ENCODE results near the gene HTR2A. TPM values are rescaled to one million over a fixed set of nuclear protein-coding genes. Genes with fewer than 3 reads are reported as not detected.

HTR2A gene
- total RNA-seq, 1 experiment from 2014 or later = not detected

- TSS peak; percentile 93 for BruUV-seq (replicated peaks)
- ChIA-PET POLR2A (no interaction called here), CTCF (no interaction called here)
- no peaks in the 10 kb centered on the region for H3K36me3 ChIP-seq (ENCODE audit: control insufficient read depth, insufficient read depth, low read length)
- peak overlapping the region; percentile 94 for H3K27ac Mint-ChIP-seq (ENCODE audit: unreplicated experiment)
- peaks cover 16% of the 10 kb centered on the region for H3K36me3 Mint-ChIP-seq (ENCODE audit: insufficient read depth, unreplicated experiment)
- peak overlapping the region; percentile 85 for H3K4me3 Mint-ChIP-seq (ENCODE audit: unreplicated experiment)
- H3K9me3 Mint-ChIP-seq (ENCODE audit: unreplicated experiment) = no peaks in the 10 kb centered on the region
- no peaks in the 10 kb centered on the region for H3K27me3 Mint-ChIP-seq (ENCODE audit: insufficient read depth, unreplicated experiment)
- no peaks in the 10 kb centered on the region for H3K27me3 ChIP-seq (replicated peaks; ENCODE audit: control insufficient read depth, insufficient read depth, low read length)
- peaks cover 12% of the 10 kb centered on the region for H3K4me1 ChIP-seq
- H3K4me3 ChIP-seq (ENCODE audit: low read depth, low read length) = peak overlapping the region; percentile 91
- no peak for TF ChIP-seq CTCF (IDR thresholded peaks at IDR 0.05; ENCODE audit: insufficient read depth in 1 of 2, low read depth in 1 of 2, low read length in 1 of 2, severe bottlenecking in 1 of 2, unreplicated experiment in 1 of 2)
- H3K4me1 Mint-ChIP-seq (ENCODE audit: low read depth, unreplicated experiment) = peaks cover 8% of the 10 kb centered on the region
- H3K9me3 ChIP-seq = no peaks in the 10 kb centered on the region
- intact Hi-C loops (cut with micrococcal nuclease; ENCODE audit: unreplicated experiment) = loop anchor here (1.0 kb wide), 1 partner anchor 69 kb away; no protein-coding TSS in a partner anchor
- peak in 1 of 2 experiments; percentile 19 for DNase-seq
Measured at GRCh38 chr13:46797501-46798237, 99.2 kb downstream of the HTR2A start.

GRCh38 chr13:46796515-46797474, 100.1 kb downstream of the HTR2A start, which contains the start of gene ESD:
Gene ESD (minus strand): TSS chr13:46797161. CDS start chr13:46791413, 5,748 bp downstream.
- H3K9me3 ChIP-seq = no peaks in the 10 kb centered on the region
- peaks cover 16% of the 10 kb centered on the region for H3K36me3 Mint-ChIP-seq (ENCODE audit: insufficient read depth, unreplicated experiment)
- CTCF ChIA-PET = no interaction called here
- H3K4me1 Mint-ChIP-seq (ENCODE audit: low read depth, unreplicated experiment) = peaks cover 8% of the 10 kb centered on the region
- no TSS peak for BruUV-seq (replicated peaks)
- H3K9me3 Mint-ChIP-seq (ENCODE audit: unreplicated experiment) = no peaks in the 10 kb centered on the region
- H3K27ac Mint-ChIP-seq (ENCODE audit: unreplicated experiment) = peak within 1 kb of the TSS; percentile 94
- no peak for TF ChIP-seq CTCF (IDR thresholded peaks at IDR 0.05; ENCODE audit: insufficient read depth in 1 of 2, low read depth in 1 of 2, low read length in 1 of 2, severe bottlenecking in 1 of 2, unreplicated experiment in 1 of 2)
- peak; percentile 97 for DNase-seq
- H3K27me3 ChIP-seq (replicated peaks; ENCODE audit: control insufficient read depth, insufficient read depth, low read length) = no peaks in the 10 kb centered on the region
- POLR2A ChIA-PET = no interaction called here
- intact Hi-C loops (cut with micrococcal nuclease; ENCODE audit: unreplicated experiment) = loop anchor here (1.0 kb wide), 1 partner anchor 70 kb away; no protein-coding TSS in a partner anchor
- no peaks in the 10 kb centered on the region for H3K27me3 Mint-ChIP-seq (ENCODE audit: insufficient read depth, unreplicated experiment)
- peak within 1 kb of the TSS; percentile 91 for H3K4me3 ChIP-seq (ENCODE audit: low read depth, low read length)
- H3K4me1 ChIP-seq = peaks cover 12% of the 10 kb centered on the region
- H3K36me3 ChIP-seq (ENCODE audit: control insufficient read depth, insufficient read depth, low read length) = no peaks in the 10 kb centered on the region
- peak within 1 kb of the TSS; percentile 85 for H3K4me3 Mint-ChIP-seq (ENCODE audit: unreplicated experiment)

- Mint-ChIP-seq H3K9me3 (ENCODE audit: unreplicated experiment) (no peaks in the 10 kb centered on the region), H3K4me3 (ENCODE audit: unreplicated experiment) (peak overlapping the region; percentile 85), H3K4me1 (ENCODE audit: low read depth, unreplicated experiment) (peaks cover 8% of the 10 kb centered on the region), H3K36me3 (ENCODE audit: insufficient read depth, unreplicated experiment) (peaks cover 16% of the 10 kb centered on the region), H3K27me3 (ENCODE audit: insufficient read depth, unreplicated experiment) (no peaks in the 10 kb centered on the region), H3K27ac (ENCODE audit: unreplicated experiment) (peak overlapping the region; percentile 94)
- Histone ChIP-seq H3K4me3 (ENCODE audit: low read depth, low read length) (peak overlapping the region; percentile 91), H3K9me3 (no peaks in the 10 kb centered on the region), H3K27me3 (replicated peaks; ENCODE audit: control insufficient read depth, insufficient read depth, low read length) (no peaks in the 10 kb centered on the region), H3K36me3 (ENCODE audit: control insufficient read depth, insufficient read depth, low read length) (no peaks in the 10 kb centered on the region), H3K4me1 (peaks cover 12% of the 10 kb centered on the region)
- CTCF ChIA-PET = no interaction called here
- TSS peak; percentile 66 for BruUV-seq (replicated peaks)
- intact Hi-C loops (cut with micrococcal nuclease; ENCODE audit: unreplicated experiment) = no loop called here
- no peak for DNase-seq
- TF ChIP-seq CTCF (IDR thresholded peaks at IDR 0.05; ENCODE audit: insufficient read depth in 1 of 2, low read depth in 1 of 2, low read length in 1 of 2, severe bottlenecking in 1 of 2, unreplicated experiment in 1 of 2) = no peak
- POLR2A ChIA-PET = no interaction called here
Measured at GRCh38 chr13:46796129-46796514, 100.7 kb downstream of the HTR2A start.

All from Caco-2 (cell line).